Measurements from ENCODE around the gene GAS7.
A peak's percentile ranks its signal among the peaks of the same experiment; 100 is the strongest.

The GAS7 gene

DNA sequence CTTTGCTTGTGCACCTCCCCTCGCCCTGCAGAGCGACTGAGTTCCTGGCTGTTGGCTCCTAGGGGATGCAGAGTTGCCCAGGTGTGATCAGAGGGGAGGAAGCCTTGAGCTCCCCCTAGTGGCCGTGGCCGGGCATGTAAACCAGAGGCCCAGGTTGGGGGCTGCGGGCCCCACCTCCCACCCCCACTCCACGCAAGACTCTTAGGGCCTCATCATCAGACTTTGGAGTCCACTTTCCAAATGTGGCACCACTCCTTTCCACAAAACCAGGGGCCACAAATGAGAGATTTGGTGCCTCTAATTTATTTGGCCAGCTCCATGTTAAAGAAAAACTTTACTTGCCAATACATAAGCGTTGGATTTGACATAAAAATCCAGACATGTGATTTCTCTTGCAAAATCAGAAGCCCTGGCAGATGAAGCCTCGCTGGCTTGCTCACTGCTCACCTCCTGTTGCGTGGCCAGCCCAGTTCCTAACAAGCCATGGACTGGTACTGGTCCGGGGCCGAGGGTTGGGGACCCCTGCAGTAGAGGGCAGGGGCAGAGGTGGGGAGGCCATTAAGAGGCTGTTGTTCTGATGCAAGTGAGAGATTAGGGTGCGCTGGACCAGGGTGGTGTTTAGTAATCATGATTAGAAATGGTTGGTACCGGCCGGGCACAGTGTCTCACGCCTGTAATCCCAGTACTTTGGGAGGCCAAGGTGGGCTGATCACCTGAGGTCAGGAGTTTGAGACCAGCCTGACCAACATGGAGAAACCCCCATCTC, 28.7 kb upstream of the GAS7 start:
- no peak for DNase-seq (ENCODE audit: low read depth, low spot score)
- H3K36me3 ChIP-seq (ENCODE audit: insufficient read depth, low read length): no peaks in the 10 kb centered on the region
- H3K4me3 ChIP-seq: no peak overlapping the region
- no peaks in the 10 kb centered on the region for H3K9me3 ChIP-seq (ENCODE audit: low read depth, low read length)
- TF ChIP-seq FOXP2 (optimal IDR thresholded peaks at IDR 0.05; ENCODE audit: control extremely low read depth, extremely low read length, insufficient read depth) (no peak), EZH2 (IDR thresholded peaks at IDR 0.05) (no peak), POLR2AphosphoS5 (IDR thresholded peaks at IDR 0.05; ENCODE audit: borderline replicate concordance, low read depth, low read length) (no peak)
- no peak overlapping the region for H3K27ac ChIP-seq
- no peak overlapping the region for H3K9ac ChIP-seq (ENCODE audit: insufficient read length)

DNA sequence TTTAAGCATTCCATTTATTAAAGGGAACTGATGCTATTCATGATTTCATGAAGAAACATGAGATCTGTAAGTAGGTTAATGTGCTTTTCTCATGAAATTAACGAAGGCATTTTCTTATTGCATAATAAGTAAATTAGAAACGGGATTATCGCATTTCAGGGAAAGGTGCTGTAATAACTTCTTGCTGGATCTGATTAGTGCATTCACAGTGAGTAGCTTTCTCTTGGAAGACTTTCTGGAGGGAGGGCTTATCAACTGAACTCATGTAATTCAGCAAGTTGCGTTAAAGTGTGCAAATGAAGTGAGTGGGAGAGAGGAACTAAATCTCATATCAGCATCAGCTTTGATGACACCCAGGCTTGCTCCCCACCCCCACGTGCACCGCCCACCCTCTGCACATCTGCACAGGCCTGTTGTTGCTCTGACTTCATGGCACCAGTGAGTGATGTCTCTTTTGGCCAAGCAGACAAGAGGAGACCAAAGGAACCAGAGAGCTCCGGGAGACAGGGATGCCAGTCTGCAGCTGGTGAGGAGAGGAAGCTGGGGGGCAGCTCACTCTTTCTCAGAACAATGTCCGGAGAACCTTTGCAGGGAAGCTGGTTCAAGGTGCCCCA, 26.3 kb upstream of the GAS7 start:
- TF ChIP-seq EZH2 (IDR thresholded peaks at IDR 0.05) (no peak), FOXP2 (optimal IDR thresholded peaks at IDR 0.05; ENCODE audit: control extremely low read depth, extremely low read length, insufficient read depth) (no peak), POLR2AphosphoS5 (IDR thresholded peaks at IDR 0.05; ENCODE audit: borderline replicate concordance, low read depth, low read length) (no peak)
- Histone ChIP-seq H3K27ac (no peak overlapping the region), H3K4me3 (no peak overlapping the region), H3K9me3 (ENCODE audit: low read depth, low read length) (no peaks in the 10 kb centered on the region), H3K36me3 (ENCODE audit: insufficient read depth, low read length) (no peaks in the 10 kb centered on the region), H3K9ac (ENCODE audit: insufficient read length) (no peak overlapping the region)
- DNase-seq (ENCODE audit: low read depth, low spot score): no peak

DNA sequence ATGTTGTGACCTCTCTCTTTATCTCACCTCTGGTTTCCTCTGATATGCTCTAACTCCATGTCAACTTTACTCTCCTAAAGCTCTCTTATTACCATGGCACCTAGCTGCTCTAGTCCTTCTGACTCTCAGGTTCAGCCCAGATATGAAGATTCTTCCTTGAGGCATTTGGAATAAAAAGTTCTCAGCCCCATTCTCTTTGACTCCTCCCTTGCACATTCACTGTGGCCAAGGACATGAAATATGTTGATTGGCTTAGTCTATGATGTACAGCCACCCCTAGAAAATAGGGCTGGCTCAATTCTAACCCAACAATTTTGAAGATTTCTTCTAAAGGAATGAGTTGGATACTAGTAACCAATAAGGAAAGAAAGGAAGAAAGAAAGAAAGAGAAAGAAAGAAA, 20.8 kb upstream of the GAS7 start:
- H3K4me3 ChIP-seq: no peak overlapping the region
- no peaks in the 10 kb centered on the region for H3K9me3 ChIP-seq (ENCODE audit: low read depth, low read length)
- DNase-seq (ENCODE audit: low read depth, low spot score): no peak
- no peak overlapping the region for H3K9ac ChIP-seq (ENCODE audit: insufficient read length)
- no peak overlapping the region for H3K27ac ChIP-seq
- no peak for TF ChIP-seq POLR2AphosphoS5 (IDR thresholded peaks at IDR 0.05; ENCODE audit: borderline replicate concordance, low read depth, low read length)
- TF ChIP-seq FOXP2 (optimal IDR thresholded peaks at IDR 0.05; ENCODE audit: control extremely low read depth, extremely low read length, insufficient read depth): no peak
- TF ChIP-seq EZH2 (IDR thresholded peaks at IDR 0.05): no peak
- H3K36me3 ChIP-seq (ENCODE audit: insufficient read depth, low read length): no peaks in the 10 kb centered on the region

DNA sequence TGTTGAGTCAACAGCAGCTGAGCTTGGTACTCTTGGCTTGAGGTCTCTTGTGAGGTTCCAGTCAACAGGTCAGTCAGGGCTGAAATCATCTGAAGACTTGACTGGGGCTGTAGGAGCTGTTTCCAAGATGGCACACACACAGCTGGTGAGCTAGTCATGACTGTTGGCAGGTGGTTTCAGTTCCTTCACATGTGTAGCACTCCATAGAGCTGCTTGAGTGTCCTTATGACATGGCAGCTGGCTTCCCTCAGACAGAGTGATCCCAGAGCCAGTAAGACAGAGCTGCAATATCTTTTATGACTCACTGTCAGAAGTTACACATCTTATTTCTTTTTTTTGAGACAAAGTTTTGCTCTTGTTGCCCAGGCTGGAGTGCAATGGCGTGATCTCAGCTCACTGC, 19.5 kb upstream of the GAS7 start:
- Histone ChIP-seq H3K36me3 (ENCODE audit: insufficient read depth, low read length) (no peaks in the 10 kb centered on the region), H3K27ac (no peak overlapping the region), H3K9ac (ENCODE audit: insufficient read length) (no peak overlapping the region), H3K9me3 (ENCODE audit: low read depth, low read length) (no peaks in the 10 kb centered on the region), H3K4me3 (no peak overlapping the region)
- TF ChIP-seq EZH2 (IDR thresholded peaks at IDR 0.05) (no peak), POLR2AphosphoS5 (IDR thresholded peaks at IDR 0.05; ENCODE audit: borderline replicate concordance, low read depth, low read length) (no peak), FOXP2 (optimal IDR thresholded peaks at IDR 0.05; ENCODE audit: control extremely low read depth, extremely low read length, insufficient read depth) (no peak)
- DNase-seq (ENCODE audit: low read depth, low spot score): no peak

DNA sequence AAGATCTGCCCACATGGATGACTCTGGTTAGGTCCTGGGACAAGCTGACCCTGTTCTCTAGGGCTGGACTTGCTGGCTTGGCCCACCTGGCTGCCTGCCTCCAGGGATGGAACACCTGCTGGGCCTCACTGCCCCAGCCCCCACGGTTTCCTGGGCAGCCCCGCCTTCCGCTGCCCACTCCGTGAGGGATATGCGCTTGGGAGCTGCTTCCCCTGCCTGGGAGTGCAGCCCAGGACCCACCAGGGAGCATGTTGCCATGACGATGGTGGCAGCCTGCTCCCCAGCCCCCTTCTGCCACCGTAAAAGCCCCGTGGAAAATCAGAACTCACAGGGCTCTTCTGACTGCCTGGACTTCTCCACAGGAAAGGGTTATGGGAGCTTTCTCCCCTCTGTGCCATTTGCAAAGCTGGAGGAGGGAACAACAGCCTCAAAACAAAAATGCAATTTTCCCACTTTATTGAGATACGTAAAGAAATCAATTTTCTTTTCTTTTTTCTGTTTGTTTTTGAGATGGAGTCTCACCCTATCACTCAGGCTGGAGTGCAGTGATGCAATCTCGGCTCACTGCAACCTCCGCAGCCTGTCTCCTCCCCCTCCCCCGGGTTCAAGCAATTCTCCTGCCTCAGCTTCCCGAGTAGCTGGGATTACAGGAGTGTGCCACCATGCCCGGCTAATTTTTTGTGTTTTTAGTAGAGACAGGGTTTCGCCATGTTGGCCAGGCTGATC, 18.0 kb upstream of the GAS7 start:
- Histone ChIP-seq H3K36me3 (ENCODE audit: insufficient read depth, low read length) (no peaks in the 10 kb centered on the region), H3K4me3 (0 out of 2 replicates have a peak overlapping the region, but pooled peaks have one; percentile 22), H3K27ac (no peak overlapping the region), H3K9me3 (ENCODE audit: low read depth, low read length) (no peaks in the 10 kb centered on the region), H3K9ac (ENCODE audit: insufficient read length) (no peak overlapping the region)
- DNase-seq (ENCODE audit: low read depth, low spot score): no peak
- no peak for TF ChIP-seq POLR2AphosphoS5 (IDR thresholded peaks at IDR 0.05; ENCODE audit: borderline replicate concordance, low read depth, low read length)
- TF ChIP-seq EZH2 (IDR thresholded peaks at IDR 0.05): no peak
- TF ChIP-seq FOXP2 (optimal IDR thresholded peaks at IDR 0.05; ENCODE audit: control extremely low read depth, extremely low read length, insufficient read depth): no peak

DNA sequence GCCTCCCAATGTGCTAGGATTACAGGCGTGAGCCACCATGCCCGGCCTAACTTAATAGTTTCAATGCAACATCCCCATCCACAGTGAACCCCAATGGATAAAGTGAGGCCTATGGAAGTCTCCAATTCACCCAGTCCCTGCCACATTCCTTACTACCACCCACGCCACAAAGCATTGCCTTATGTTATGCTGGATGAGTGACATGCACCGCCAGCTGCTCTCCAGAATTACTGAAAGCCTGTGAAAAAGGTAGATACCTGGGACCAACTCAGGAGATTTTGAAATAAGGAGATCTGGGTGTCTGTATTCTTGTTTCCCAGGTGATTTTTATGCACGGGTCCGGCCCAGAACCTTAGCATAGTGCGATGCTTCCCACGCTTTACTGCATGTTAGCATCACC, 16.9 kb upstream of the GAS7 start:
- H3K9ac ChIP-seq (ENCODE audit: insufficient read length): no peak overlapping the region
- no peak overlapping the region for H3K4me3 ChIP-seq
- H3K27ac ChIP-seq: no peak overlapping the region
- H3K36me3 ChIP-seq (ENCODE audit: insufficient read depth, low read length): no peaks in the 10 kb centered on the region
- TF ChIP-seq EZH2 (IDR thresholded peaks at IDR 0.05) (no peak), FOXP2 (optimal IDR thresholded peaks at IDR 0.05; ENCODE audit: control extremely low read depth, extremely low read length, insufficient read depth) (no peak), POLR2AphosphoS5 (IDR thresholded peaks at IDR 0.05; ENCODE audit: borderline replicate concordance, low read depth, low read length) (no peak)
- DNase-seq (ENCODE audit: low read depth, low spot score): no peak
- H3K9me3 ChIP-seq (ENCODE audit: low read depth, low read length): no peaks in the 10 kb centered on the region

DNA sequence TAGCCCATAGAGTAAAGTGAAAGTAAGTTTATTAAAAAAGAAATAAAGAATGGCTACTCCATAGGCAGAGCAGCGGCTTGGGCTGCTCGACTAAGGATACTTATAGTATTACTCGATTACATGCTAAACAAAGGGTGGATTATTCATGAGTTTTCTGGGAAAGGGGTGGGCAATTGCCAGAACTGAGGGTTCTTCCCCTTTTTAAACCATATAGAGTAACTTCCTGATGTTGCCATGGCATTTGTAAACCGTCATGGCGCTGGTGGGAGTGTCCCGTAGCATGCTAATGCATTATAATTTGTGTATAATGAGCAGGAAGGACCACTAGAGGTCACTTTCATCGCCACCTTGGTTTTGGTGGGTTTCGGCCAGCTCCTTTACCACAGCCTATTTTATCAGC, 13.3 kb upstream of the GAS7 start:
- Histone ChIP-seq H3K4me3 (no peak overlapping the region), H3K36me3 (ENCODE audit: insufficient read depth, low read length) (no peaks in the 10 kb centered on the region), H3K9ac (ENCODE audit: insufficient read length) (no peak overlapping the region), H3K27ac (no peak overlapping the region), H3K9me3 (ENCODE audit: low read depth, low read length) (no peaks in the 10 kb centered on the region)
- no peak for TF ChIP-seq POLR2AphosphoS5 (IDR thresholded peaks at IDR 0.05; ENCODE audit: borderline replicate concordance, low read depth, low read length)
- no peak for TF ChIP-seq FOXP2 (optimal IDR thresholded peaks at IDR 0.05; ENCODE audit: control extremely low read depth, extremely low read length, insufficient read depth)
- no peak for TF ChIP-seq EZH2 (IDR thresholded peaks at IDR 0.05)
- DNase-seq (ENCODE audit: low read depth, low spot score): no peak

DNA sequence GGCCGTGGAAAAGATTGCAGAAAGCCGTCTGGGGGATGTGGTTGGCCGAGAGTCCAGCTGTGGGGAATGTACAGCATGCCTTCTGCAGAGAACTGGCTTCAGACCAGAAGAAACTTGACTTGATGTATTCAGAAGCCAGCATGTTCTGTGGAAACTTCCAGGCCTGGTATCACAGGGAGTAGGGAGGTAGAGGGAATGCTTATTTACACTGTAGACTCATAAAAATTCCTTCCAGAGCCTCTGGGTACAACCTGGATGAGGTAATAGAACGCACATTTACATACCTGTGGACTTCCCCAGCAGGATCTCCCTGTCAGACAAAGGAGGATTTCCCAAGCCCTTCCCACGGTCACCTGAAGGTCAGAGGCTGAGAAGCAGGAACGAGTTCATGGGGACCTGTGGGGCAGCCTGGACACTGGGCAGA, 11.8 kb upstream of the GAS7 start:
- Histone ChIP-seq H3K9ac (ENCODE audit: insufficient read length) (no peak overlapping the region), H3K4me3 (no peak overlapping the region), H3K36me3 (ENCODE audit: insufficient read depth, low read length) (no peaks in the 10 kb centered on the region), H3K27ac (no peak overlapping the region), H3K9me3 (ENCODE audit: low read depth, low read length) (no peaks in the 10 kb centered on the region)
- no peak for DNase-seq (ENCODE audit: low read depth, low spot score)
- no peak for TF ChIP-seq EZH2 (IDR thresholded peaks at IDR 0.05)
- TF ChIP-seq FOXP2 (optimal IDR thresholded peaks at IDR 0.05; ENCODE audit: control extremely low read depth, extremely low read length, insufficient read depth): no peak
- no peak for TF ChIP-seq POLR2AphosphoS5 (IDR thresholded peaks at IDR 0.05; ENCODE audit: borderline replicate concordance, low read depth, low read length)
